Left cardiac atrium (tissue), 2 donors: Measurements from ENCODE around the gene ACOX1. TPM values are rescaled to one million over a fixed set of nuclear protein-coding genes. Genes with fewer than 3 reads are reported as not detected.

Experiments
- total RNA-seq, 2 donors: library from RNA; stranded (reverse); fragmentation: NEBNext Ultra II Directional; extraction: Animal tissue kit (Norgen Biotek cat#: 25700); gene quantifications; one replicate each; pipeline ENCODE4 v1.2.1, GENCODE V29; 2021
- donor health status: DM: no; HTN: yes; CAD: no; lungs with severe emphysema.
- donor health status: DM: yes; HTN: yes; CAD: no.

ACOX1 gene
- total RNA-seq, 2 donors from 2014 or later = 57.8 to 62.0 TPM

Other genes starting within 250 kb of the ACOX1 start
- 10 to 100 TPM; 22.0 to 22.9 TPM for gene GALK1, start 214.0 kb downstream of the ACOX1 start, total RNA-seq
- gene UNK, start 194.4 kb downstream of the ACOX1 start, total RNA-seq = 10 to 100 TPM; 15.8 to 17.8 TPM
- gene UNC13D, start 134.8 kb downstream of the ACOX1 start, total RNA-seq = 10 to 100 TPM; 22.1 to 34.0 TPM
- 100 to 1,000 TPM; 106 to 122 TPM for gene WBP2, start 123.8 kb downstream of the ACOX1 start, total RNA-seq
- 10 to 100 TPM; 22.9 to 25.3 TPM for gene TRIM47, start 100.6 kb downstream of the ACOX1 start, total RNA-seq
- gene TRIM65, start 82.2 kb downstream of the ACOX1 start, total RNA-seq = 1 to 10 TPM; 8.4 to 9.9 TPM
- gene MRPL38, start 74.3 kb downstream of the ACOX1 start, total RNA-seq = 10 to 100 TPM; 73.7 to 83.4 TPM
- gene FBF1, start 38.1 kb downstream of the ACOX1 start, total RNA-seq = 1 to 10 TPM; 3.0 to 4.7 TPM
- 10 to 100 TPM; 10.2 to 12.2 TPM for gene TEN1, start 74 bp upstream of the ACOX1 start, total RNA-seq
- gene CDK3, start 21.7 kb upstream of the ACOX1 start, total RNA-seq = 1 to 10 TPM; 3.5 to 3.9 TPM
- under 1 TPM; 0.29 to 0.39 TPM for gene EVPL, start 48.1 kb upstream of the ACOX1 start, total RNA-seq
- gene SRP68, start 93.4 kb upstream of the ACOX1 start, total RNA-seq = 10 to 100 TPM; 51.1 to 60.1 TPM
- gene GALR2, start 95.6 kb upstream of the ACOX1 start, total RNA-seq = not detected
- not detected for gene ZACN, start 100.0 kb upstream of the ACOX1 start, total RNA-seq
- 10 to 100 TPM; 74.1 to 79.5 TPM for gene EXOC7, start 124.6 kb upstream of the ACOX1 start, total RNA-seq
- not detected for gene FOXJ1, start 162.1 kb upstream of the ACOX1 start, total RNA-seq